Stimulated activated CD4-positive, alpha-beta T cell treated with anti-CD3 and anti-CD28 coated beads, Interleukin-2, amount 100 ng/mL, for 48 hours (primary cell): ENCODE results near the gene VMO1.
"Not testable (repeated sequence)": the region's sequence is repeated elsewhere in the genome, so short reads cannot be mapped to it uniquely, and the experiment has no call there.

Source experiments
- DNase-seq, 2 donors: peaks; one replicate each; pipeline ENCODE4 v3.0.0-alpha.2; 2020

VMO1 gene, protein sequence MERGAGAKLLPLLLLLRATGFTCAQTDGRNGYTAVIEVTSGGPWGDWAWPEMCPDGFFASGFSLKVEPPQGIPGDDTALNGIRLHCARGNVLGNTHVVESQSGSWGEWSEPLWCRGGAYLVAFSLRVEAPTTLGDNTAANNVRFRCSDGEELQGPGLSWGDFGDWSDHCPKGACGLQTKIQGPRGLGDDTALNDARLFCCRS

DNA sequence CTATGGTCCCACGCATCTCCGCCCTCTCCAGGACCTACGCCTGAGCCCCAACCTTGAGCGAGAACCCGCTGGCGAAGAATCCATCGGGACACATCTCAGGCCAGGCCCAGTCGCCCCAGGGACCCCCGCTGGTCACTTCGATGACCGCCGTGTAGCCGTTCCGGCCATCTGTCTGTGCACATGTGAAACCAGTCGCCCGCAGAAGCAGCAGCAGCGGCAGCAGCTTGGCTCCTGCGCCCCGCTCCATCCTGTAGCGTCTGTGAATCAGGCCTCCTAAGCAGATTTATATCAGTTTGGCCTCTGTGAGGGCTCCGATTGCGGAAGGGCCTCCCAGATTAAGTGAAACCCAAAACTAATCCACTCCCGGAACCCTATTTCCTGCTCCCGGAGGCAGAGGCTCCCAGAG is at the start of gene VMO1:
TSS of gene VMO1 (minus strand) at position 259 of the 406 bp plus-strand sequence. CDS start at position 247, 12 bp downstream.
- no peak for DNase-seq

DNA sequence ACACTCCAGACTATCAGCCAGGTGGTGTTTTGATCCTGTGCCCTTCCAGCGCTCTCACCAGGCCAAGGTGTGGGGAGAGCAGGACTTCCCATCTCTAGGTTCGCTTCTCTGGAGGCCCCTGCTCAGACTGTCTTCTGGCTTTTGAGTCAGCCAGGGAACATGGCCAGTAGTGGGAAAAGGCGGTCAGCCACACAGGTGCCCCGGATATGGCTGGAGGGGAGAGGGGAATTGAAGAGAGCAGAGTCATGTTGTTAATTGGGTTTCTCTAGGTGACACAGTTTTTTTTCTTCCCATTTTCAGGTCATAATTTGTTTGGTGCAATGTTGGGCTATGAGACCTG is 48.5 kb upstream of the VMO1 start:
- no peak for DNase-seq

DNA sequence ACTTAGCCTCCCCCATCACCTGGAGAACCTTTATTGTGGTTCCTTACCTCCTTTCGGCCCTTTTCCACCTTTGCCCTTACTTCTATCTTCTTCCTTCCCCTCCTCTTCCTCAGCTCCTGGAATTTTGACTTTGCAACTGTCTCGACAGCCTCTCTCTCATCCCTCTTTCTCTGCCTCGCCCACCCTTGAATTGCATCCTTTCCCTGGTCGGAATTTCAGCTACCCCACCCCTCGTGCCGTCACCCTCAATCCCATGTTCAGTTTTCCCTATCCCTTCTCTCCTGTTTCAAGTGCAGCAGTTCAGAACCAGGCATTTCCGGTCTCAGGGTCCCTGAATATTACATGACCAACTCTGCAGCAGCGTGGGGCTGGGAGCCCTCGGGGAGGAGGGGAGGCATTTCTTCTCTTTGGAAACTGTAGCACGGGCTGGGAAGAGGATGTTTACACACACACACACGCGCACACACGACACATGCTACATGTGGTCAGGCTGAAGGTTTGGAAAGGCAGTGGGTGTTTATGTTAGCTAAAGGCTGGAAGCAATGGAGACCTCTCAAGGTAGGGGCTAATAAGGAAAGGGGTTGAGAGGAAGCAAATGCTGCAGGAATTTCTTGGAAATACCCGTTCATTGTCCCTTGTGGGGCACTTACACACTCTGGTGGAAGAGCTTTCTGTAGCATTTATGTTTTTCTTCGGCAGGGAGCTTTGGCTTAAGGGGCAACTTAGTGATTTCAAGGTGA is 47.9 kb upstream of the VMO1 start:
- DNase-seq = no peak

DNA sequence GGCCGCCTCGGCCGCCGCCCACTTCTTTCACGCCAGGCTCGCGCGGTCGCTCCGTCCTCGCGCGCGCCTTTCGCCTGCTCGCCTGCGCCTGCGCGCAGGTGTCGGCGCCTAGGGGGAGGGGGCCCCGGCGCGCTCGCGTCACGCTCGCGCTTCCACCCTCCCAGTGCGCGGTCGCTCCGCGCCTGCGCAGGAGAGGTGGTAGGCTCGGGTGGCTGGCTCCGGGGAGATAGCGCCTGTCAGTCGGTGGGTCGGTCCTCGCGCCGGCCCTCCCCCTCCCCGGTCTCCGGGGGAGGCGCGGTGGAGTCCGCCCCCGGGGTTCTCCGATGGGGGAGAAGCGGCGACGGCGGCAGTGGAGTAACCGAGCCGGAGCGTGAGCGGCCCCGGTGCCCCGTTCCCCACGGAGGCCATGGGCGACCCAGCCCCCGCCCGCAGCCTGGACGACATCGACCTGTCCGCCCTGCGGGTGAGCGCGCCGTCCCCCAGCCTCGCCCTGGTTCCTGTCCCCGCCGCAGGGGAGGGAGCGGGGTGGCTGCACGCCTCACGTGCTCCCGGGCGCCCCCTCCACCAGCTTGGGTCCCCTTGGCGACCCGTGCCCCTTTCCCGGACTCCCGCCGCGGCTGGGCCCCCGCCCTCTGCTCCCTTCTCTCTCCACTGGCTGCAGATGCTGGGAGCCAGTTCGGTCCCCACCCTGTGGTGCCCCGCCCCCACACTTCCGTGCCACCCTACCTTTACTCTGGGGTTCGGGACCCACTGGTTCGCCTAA is 47.2 kb upstream of the VMO1 start, which contains the start of gene MINK1:
TSS of gene MINK1 (plus strand) at position 163 of the 763 bp plus-strand sequence. CDS start at position 407, 244 bp downstream.
- peak; percentile 79 to 86 for DNase-seq

DNA sequence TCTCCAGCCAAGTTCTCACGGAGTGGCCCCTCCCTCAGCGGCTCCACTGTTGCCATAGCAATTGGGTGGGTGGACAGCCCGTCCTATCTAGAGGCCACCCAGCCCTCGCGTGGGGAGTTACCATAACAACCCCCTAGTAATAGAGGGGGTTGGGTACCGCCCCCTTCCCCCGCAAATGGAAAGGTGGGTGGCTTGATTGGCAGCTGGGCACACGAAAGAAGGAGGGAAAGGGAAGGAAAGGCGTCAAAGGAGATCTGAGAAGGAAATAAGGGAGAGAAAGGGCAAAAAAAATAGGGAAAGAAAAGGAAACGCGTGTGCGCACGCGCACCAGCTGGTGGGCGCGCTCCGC is 46.6 kb upstream of the VMO1 start:
- not testable (repeated sequence) for DNase-seq

DNA sequence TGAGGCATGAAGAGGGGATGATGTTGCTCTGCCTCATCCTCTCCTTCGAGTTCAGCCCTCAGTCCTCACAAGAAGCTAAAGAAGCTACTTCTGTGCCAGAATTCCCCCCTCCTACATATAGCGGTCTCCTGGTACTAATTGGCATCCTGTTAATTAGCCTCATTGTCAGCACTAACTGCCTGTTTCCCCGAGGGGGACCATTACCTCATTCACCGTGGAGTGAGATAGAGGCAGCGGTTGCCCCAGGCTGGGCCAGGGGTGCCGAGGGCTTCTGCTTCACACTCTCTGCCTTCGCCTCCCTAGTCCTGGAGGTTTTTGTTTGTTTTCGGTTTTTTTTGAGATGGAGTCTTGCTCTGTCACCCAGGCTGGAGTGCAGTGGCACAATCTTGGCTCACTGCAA is 41.2 kb upstream of the VMO1 start:
- no peak for DNase-seq

DNA sequence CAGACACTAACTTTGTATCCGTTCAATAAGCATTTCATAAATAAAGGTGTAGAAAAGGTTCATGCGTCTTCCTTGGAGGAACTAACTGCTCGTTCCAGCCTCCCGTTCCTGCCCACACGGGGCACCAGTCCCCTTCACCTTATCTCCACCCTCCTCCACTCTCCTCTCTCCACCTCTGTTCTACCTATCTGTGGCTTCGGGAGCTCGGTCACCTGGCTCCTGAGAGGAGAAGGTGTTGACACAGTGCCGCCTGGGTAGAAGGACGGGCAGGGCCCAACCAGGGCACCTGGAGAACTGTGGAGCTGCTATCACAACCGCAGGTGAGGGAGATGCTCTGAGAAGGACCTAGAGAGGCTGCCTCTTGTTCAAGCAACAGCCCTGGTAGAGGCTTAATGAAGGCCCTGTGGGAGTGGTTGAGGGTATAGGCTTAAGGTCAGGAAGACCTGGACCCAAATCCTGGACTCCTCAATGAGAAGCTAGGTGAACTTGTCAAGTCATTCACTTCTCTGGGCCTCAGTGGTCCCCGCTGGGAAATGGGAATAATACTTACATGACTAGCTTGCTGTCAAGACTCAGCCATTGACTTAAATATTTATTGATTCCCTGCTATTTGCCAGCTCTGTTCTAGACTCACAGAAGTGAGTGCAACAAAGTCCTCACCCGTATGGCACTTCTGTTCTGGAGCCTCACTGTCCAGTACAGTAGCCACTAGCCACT is 37.4 kb upstream of the VMO1 start:
- DNase-seq = no peak

DNA sequence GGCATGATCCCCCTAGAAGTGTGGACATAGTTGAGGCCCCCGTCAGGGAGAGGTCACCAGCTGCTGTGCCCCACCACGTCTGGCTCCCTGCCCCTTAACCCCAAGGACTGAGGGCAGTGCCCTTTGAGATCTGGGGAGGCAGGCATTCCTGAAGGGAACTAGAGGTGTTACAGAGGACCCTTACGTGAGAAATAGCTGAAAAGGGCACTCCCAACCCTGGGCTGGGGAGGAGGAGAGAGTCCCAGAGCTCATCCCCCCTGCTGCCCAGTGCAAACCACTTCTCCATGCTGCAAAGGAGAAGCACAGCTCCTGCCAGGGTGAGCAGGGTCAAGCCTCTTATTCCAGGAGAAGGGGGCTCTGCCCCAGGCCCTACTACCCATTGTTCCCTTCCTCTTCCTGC is 36.7 kb upstream of the VMO1 start:
- no peak for DNase-seq

DNA sequence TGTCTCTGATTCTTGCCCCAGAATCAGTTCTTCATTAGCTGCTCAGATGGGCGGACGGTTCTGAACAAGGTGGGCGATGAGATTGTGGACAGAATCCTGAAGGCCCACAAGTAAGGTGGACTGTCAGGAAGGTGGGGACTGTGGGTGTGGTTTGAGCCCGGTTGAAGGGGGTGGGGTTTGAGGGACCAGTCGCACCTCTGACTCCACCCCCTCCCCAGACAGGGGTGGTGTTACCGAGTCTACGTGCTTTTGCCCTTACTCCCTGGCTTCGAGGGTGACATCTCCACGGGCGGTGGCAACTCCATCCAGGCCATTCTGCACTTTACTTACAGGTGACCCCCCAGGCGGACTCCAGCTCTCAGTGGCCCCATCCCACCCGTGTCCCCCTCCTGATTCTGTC is 32.1 kb upstream of the VMO1 start:
- no peak for DNase-seq

DNA sequence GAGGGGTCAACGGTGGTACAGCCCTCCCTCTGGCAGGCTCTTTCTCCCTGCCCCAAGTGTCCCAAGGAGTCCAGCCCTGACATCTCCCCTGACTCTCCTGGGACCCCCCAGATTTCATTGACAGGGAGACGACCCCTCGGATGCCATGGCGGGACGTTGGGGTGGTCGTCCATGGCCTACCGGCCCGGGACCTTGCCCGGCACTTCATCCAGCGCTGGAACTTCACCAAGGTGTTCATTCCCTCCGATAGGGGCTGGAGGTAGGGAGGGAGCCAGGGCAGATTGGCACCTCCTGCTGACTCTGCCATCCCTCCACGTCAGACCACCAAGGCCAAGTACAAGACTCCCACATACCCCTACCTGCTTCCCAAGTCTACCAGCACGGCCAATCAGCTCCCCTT is 30.7 kb upstream of the VMO1 start:
- DNase-seq = no peak

DNA sequence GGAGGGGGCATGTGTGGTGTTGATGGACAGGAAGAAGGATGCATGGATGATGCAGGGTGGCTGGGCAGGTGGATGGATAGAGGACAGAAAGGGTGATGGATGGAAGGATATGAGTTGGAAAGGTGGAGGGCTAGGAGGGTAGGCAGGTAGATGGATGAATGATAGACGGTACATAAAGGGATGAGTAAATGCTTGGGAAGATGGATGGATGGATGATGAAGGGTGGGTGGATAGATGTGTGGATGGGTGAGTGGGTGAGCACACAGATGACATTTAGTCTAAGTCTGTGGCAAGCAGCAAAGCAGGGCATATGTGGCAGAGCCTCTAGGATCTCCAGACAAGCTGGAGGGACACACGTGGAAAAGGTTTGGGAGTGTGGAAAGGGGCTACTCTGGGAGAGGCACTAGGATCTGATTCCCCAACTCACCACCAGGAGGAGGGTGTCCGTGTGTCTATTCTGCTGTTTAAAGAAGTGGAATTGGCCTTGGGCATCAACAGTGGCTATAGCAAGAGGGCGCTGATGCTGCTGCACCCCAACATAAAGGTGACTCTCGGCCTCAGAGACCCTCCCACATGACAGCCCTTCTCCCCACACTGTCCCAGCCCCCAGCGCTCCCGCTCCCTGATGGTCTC is 29.0 kb upstream of the VMO1 start:
- DNase-seq = no peak

DNA sequence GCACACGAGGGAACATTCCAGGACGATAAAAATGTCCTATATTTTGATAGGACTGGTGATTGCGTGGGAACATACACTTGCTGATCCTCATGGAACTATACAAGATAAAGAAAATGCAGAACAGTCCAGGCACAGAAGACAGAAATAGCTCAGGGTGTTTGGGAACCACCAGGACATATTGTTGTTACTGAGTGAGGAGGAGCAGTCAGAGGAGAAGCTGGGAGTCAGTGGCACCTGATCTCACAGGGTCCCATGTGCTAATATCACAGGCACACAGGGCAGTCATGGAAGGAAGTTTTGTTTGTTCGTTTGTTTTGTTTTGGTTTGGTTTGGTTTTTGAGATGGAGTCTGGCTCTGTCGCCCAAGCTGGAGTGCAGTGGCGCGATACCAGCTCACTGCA is 26.5 kb upstream of the VMO1 start:
- DNase-seq = no peak

DNA sequence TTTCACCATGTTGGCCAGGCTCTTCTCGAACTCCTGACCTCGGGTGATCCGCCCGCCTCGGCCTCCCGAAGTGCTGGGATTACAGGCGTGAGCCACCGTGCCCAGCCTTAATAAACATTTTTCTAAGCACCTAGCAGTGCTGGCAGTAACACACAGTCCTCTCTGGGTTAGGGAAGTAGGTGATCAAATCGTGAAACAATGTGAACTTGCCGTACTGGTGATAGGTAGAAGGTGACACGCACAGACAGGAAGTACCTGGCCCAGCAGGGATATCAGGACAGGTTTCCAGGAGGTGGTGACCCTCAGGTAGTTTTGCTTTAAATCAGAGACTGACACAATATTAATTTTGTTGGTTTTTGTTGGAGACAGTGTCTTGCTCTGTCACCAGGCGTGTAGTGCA is 25.3 kb upstream of the VMO1 start:
- no peak for DNase-seq

DNA sequence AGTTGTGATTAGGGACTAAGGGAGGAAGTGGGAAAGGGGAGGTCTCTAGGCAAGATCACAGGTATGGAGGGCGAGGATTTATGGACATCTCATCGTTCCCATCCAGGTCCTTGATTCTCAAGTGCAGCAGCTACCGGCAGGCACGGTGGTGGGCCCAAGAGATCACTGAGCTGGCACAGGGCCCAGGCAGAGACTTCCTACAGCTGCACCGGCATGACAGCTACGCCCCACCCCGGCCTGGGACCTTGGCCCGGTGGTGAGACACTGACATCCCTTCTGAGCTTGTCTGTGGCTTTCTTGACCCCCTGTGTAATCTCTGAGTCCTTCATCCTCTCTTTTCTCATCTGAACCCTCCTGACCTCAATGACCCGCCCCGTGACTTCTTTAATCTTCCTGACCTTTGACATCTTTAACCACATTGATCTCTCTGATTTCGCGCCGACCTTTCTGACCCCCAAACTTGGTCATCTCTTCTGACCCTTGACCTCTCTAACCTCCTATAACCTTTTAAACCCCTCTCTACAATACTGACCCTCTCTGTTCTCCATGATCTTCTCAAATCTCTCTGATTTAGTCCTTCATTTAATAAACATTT is 24.6 kb upstream of the VMO1 start:
- no peak for DNase-seq

DNA sequence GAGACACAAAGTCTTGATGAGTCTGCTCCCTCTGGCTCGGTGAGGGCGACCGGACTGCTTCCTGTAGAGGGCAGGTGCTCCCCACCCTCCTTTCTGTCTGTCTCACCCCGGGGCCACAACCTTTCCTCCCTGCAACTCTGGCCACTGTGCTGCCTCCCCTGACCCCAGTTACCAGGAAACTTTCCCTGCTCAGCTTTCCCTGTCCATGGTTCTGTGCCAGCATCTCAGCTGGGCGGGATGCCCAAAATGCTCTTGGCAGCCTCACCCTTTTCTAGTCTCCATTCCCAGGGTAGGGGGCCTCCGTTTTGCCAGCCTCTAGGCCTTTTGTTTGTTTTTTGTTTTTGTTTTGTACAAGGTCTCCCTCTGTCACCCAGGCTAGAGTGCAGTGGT is 22.2 kb upstream of the VMO1 start:
- no peak for DNase-seq

DNA sequence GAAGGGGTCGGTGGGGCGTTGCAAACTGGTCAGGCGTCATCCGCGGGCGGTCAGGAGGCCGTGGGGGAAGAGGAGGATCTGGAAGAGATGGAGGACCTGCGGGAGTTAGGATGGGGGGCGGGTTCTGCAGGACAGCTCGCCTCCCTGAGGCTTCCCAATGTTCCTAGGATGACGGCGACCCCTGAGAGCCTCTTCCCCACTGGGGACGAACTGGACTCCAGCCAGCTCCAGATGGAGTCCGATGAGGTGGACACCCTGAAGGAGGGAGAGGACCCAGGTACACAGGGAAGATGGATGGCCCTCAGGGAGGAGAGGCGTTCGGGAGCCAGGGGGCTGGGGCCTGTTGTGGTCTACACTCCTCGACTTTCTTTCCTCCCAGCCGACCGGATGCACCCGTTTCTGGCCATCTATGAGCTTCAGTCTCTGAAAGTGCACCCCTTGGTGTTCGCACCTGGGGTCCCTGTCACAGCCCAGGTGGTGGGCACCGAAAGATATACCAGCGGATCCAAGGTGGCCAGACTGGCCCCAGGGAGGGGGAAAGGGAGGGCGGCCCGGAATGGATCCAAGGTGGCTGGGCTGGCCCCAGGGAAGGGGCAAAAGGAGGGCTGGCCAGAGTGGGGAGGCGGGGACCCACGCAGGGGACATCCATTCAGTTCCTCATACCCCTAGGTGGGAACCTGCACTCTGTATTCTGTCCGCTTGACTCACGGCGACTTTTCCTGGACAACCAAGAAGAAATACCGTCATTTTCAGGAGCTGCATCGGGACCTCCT is 21.6 kb upstream of the VMO1 start:
- no peak for DNase-seq

DNA sequence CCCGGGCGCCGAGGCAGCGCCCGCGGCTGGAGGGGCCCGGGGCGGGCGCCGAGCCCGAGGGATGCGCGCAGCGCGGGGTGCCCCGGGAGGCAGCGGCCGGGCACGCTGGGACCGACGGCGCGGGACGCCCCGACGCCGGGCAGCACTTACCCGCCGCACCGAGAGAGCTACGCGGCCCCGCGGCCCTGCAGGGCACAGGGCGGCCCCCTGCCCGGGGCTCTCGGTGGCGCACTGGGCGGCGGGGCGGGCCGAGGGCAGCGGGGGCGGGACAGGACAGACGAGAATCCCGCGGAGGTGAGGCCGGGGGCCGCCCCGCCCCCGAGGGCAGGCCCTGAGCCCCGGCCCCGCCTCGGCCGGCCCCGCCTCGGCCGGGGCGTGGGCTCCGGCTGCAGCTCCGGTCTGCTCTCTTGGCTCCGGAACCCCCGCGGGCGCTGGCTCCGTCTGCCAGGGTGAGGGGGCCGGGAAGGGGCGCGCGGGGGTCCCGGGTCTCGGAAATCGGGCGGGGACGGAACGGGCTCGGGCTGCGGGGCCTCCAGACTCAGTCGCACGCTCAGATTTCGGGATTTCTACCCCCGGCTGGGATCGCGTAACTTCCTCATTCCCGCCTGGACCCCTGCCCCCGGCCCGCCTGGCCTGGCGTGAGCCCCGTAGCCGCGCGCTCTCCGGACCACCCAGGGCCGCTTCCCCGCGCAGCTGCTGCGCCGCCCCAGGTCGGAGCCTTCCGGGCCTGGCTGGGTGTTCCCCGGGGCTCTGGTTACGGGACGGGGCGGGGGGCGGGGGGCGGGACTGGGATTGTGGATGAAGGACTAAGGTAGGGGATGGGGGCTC is 20.8 kb upstream of the VMO1 start, which contains the start of gene PLD2:
TSS of gene PLD2 (plus strand) at position 376 of the 828 bp plus-strand sequence. CDS start 621 bp downstream, outside the sequence.
- peak; percentile 83 to 85 for DNase-seq

DNA sequence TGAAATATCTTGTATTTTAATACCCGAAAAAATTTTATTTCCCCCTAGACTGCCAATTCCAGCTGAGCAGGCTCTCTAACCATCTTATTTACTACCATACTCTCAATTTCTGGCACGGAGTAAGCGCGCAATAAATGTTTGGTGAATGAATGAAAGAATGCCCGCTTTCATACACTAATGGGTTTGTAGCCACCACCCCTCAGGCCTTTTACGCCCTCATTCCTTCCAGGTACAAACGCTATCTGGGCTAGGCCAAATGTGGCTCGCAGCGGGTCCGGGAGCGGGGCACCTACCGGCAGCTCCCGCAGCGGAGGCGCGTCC is 20.3 kb upstream of the VMO1 start:
- no peak for DNase-seq

DNA sequence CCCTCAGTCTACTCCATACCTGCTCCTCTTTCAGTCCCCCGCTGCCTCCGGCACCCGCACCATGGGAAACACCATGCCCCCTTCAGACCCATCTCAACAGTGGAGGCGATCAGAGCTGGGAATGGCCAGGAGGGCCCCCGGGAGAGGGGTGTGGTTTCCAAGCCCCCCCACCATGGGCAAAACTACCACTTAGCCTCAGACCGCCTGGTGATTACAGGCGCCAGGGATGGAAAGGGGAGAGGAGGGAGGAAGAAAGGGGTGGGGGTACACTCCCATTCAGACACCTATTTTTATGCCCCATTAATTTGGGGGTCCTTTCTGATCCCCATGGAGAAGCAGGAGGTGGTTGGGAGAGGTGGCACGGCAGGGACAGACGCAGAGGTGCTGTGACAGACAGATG is 16.1 kb upstream of the VMO1 start, which contains the start of gene C17orf114:
TSS of gene C17orf114 (minus strand) at position 101 of the 400 bp plus-strand sequence.
- no peak for DNase-seq

DNA sequence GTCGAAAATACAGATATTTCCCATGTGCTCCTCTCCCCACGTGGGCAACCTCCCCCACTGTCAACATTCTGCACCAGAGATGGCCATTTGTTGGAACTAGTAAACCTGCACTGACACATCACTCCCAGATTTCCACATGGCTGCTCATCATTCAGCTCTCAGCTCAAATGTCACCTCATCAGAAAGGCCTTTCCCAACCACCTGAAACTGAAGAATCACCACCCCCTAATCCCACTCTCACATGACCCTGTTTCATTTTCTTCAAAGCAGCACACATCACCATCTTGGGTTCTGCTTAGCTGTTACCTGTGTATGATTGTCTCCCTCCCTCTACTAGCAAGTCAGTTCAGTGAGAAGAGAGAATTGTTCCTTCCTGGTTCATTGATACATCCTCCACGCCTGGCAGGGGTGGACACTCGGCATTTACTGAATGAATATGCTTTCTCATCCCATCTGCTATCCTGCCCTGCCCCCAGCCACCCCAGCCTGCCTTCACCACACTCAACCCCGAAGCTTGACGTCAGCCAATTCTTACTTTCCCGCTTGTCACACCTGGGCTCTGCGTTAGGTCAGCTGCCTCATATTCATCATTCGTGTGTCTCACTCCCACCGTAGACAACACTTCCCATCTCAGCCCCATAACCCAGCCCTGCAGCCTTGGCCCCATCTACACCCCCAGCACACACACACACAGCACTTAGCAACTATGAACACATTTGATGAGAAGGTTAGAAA is 14.5 kb upstream of the VMO1 start:
- DNase-seq = no peak
